K562 (cell line): ENCODE measurements around the gene SELENOI. TPM values are rescaled to one million over a fixed set of nuclear protein-coding genes. Genes with fewer than 3 reads are reported as not detected.

ENCODE experiments used
- CBX5 ChIP-seq: IDR thresholded peaks from 2 replicates; pipeline ENCODE4 v1.6.1; 2014; ENCODE audit warnings: low read depth, borderline replicate concordance
- GMEB1 ChIP-seq: fragments of 250-450 bp; sonication (Bioruptor Pico); IDR thresholded peaks from 2 replicates; pipeline ENCODE4 v1.4.0; 2020; ENCODE audit warnings: mild to moderate bottlenecking
- HDAC6 ChIP-seq: IDR thresholded peaks from 2 replicates; pipeline ENCODE4 v1.6.1; 2012; ENCODE audit warnings: low read depth, mild to moderate bottlenecking, control low read depth, inconsistent platforms, low read length, moderate library complexity
- KAT7 ChIP-seq: sonication (generic); formaldehyde crosslinking; IDR thresholded peaks from 2 replicates; pipeline ENCODE4 v1.8.0; 2022; ENCODE audit warnings: missing genetic modification reagents, mild to moderate bottlenecking, borderline replicate concordance
- MCM7 ChIP-seq, 2 experiments: fragments of 450-650 bp; IDR thresholded peaks; 2 replicates each; pipeline ENCODE4 v1.6.1; 2016 to 2018
- NR2C2 ChIP-seq, 2 experiments: fragments of 200-800 bp in 1 of 2; sonication (Bioruptor generic) in 1 of 2; sonication (generic) in 1 of 2; formaldehyde crosslinking in 1 of 2; IDR thresholded peaks; 2 replicates each; pipeline versions ENCODE4 v1.6.1 to v1.8.0; 2016 to 2022; ENCODE audit warnings: mild to moderate bottlenecking in 1 of 2, missing compliant biosample characterization in 1 of 2, missing genetic modification characterization in 1 of 2, missing genetic modification reagents in 1 of 2
- RUNX1 ChIP-seq: sonication (generic); IDR thresholded peaks from 2 replicates; pipeline ENCODE4 v1.6.1; 2016; ENCODE audit warnings: antibody characterized with exemption, low read depth
- SREBF1 ChIP-seq: fragments of 150-350 bp; IDR thresholded peaks from 2 replicates; pipeline ENCODE4 v1.6.1; 2014; ENCODE audit warnings: antibody characterized with exemption, low read depth, low read length, borderline replicate concordance
- ZBTB1 ChIP-seq: sonication (generic); formaldehyde crosslinking; IDR thresholded peaks from 2 replicates; pipeline ENCODE4 v1.8.1; 2023; ENCODE audit warnings: missing genetic modification reagents, low read depth, mild to moderate bottlenecking, borderline replicate concordance
- ZBTB26 ChIP-seq: fragments of 450-650 bp; formaldehyde crosslinking; IDR thresholded peaks from 2 replicates; pipeline ENCODE4 v1.4.0; 2022; ENCODE audit warnings: missing genetic modification characterization
- ZNF175 ChIP-seq: fragments of 200-800 bp; sonication (Bioruptor generic); IDR thresholded peaks from 2 replicates; pipeline ENCODE4 v1.6.1; 2016; ENCODE audit warnings: low read depth, mild to moderate bottlenecking, missing genetic modification characterization, missing compliant biosample characterization
- ZNF695 ChIP-seq: fragments of 450-650 bp; formaldehyde crosslinking; IDR thresholded peaks from 2 replicates; pipeline ENCODE4 v1.4.0; 2020; ENCODE audit warnings: mild to moderate bottlenecking, moderate library complexity
- polyA plus RNA-seq, 8 experiments: library from polyadenylated mRNA; depleted of rRNA in 4 of 8; stranded (reverse) in 5 of 8; unstranded in 3 of 8; fragments of >200 nt; fragmentation: Nextera tagmentation in 2 of 8; fragmentation: Illumina TruSeq in 1 of 8; extraction: Ambion mirVana in 2 of 8; extraction: Trizol in 1 of 8; gene quantifications; 2 replicates each; pipeline versions ENCODE4 v1.2.1 to v1.2.3, GENCODE V29; 2011 to 2014; ENCODE audit warnings: inconsistent platforms in 1 of 8, missing spikeins in 1 of 8
- total RNA-seq, 7 experiments: library from RNA; depleted of rRNA in 6 of 7; stranded (reverse); fragments of >200 nt in 6 of 7; fragmentation: Illumina TruSeq in 2 of 7; extraction: Trizol in 2 of 7; gene quantifications; 2 replicates each; pipeline versions ENCODE4 v1.2.1 to v1.2.3, GENCODE V29; 2011 to 2021; ENCODE audit warnings: low replicate concordance in 1 of 7

The SELENOI gene
- total and polyA plus RNA-seq, 9 of the 15 experiments (the other 6 are each of a cell fraction or from before 2014, with no cell fraction given), result 9.6 to 46.9 (median 24.4) TPM

- no peak for TF ChIP-seq GMEB1 (CRISPR knock-in tag)
- no peak for TF ChIP-seq ZNF695
- TF ChIP-seq HDAC6, result no peak
- TF ChIP-seq KAT7 (CRISPR knock-in tag), result no peak
- TF ChIP-seq ZBTB1 (CRISPR knock-in tag), result no peak
- TF ChIP-seq MCM7 (IDR thresholded peaks at IDR 0.05), result no peak
- no peak for TF ChIP-seq NR2C2 (CRISPR knock-in tag; IDR thresholded peaks at IDR 0.05)
- TF ChIP-seq NR2C2 (tag; IDR thresholded peaks at IDR 0.05), result no peak
- TF ChIP-seq ZNF175 (CRISPR knock-in tag), result no peak
- TF ChIP-seq RUNX1, result no peak
- TF ChIP-seq SREBF1, result no peak
- no peak for TF ChIP-seq CBX5
- TF ChIP-seq ZBTB26, result no peak
Measured at GRCh38 chr2:26309921-26310320, 36.0 kb upstream of the SELENOI start (continued).
